PC-9 (cell line): ENCODE data around the gene ZFX.

Experiments
- EZH2 ChIP-seq: fragments of 200-600 bp; sonication (generic); IDR thresholded peaks from 2 replicates; pipeline ENCODE4 v1.8.0; 2017; ENCODE audit warnings: antibody characterized with exemption, low read depth
- TF ChIP-seq, protein P1 (sequence below): fragments of 200-600 bp; sonication (generic); conservative IDR thresholded peaks from 2 replicates; pipeline ENCODE4 v1.6.1; 2017; ENCODE audit warnings: mixed run types, antibody characterized with exemption, mild to moderate bottlenecking, moderate library complexity

DNA sequence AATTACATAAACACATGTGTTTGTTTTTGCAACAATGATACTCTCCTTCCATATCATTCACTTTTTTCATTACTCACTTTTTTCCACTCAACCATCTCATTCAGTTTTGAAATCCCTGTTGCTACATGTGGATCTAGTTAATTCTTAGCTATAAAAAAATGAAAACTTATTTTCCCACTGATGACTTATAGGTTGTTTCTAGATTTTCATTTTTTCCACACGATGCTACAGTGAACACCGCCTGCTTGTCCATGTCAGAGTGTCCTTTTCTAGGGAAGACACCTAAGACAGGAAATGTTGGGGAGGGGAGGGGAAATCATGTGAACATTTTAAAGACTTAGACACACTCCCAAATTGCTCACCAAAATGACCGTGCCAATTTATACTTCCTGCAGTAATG lies 94.2 kb downstream of the ZFX start:
- TF ChIP-seq, protein P1, sequence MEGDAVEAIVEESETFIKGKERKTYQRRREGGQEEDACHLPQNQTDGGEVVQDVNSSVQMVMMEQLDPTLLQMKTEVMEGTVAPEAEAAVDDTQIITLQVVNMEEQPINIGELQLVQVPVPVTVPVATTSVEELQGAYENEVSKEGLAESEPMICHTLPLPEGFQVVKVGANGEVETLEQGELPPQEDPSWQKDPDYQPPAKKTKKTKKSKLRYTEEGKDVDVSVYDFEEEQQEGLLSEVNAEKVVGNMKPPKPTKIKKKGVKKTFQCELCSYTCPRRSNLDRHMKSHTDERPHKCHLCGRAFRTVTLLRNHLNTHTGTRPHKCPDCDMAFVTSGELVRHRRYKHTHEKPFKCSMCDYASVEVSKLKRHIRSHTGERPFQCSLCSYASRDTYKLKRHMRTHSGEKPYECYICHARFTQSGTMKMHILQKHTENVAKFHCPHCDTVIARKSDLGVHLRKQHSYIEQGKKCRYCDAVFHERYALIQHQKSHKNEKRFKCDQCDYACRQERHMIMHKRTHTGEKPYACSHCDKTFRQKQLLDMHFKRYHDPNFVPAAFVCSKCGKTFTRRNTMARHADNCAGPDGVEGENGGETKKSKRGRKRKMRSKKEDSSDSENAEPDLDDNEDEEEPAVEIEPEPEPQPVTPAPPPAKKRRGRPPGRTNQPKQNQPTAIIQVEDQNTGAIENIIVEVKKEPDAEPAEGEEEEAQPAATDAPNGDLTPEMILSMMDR, result no peak
- no peak for TF ChIP-seq EZH2
